H9 (cell line): ENCODE measurements around the gene PAQR7. TPM values are rescaled to one million over a fixed set of nuclear protein-coding genes. Genes with fewer than 3 reads are reported as not detected.

Experiments used
- DNase-seq: peaks from one replicate; pipeline ENCODE4 v3.0.0-alpha.2; 2017
- H2AFZ ChIP-seq: one replicate; pipeline ENCODE4 v1.6.1; 2013; ENCODE audit warnings: mild to moderate bottlenecking, low read length, control low read depth, moderate library complexity
- H2AK5ac ChIP-seq: 2 replicates; pipeline ENCODE4 v1.6.1; 2013; ENCODE audit warnings: low read length, control low read depth, mixed read lengths; ENCODE audit not compliant: insufficient read length
- H2BK120ac ChIP-seq: one replicate; pipeline ENCODE4 v1.6.1; 2013; ENCODE audit warnings: low read depth, mild to moderate bottlenecking, low read length, control low read depth, inconsistent platforms; ENCODE audit not compliant: poor library complexity, severe bottlenecking
- H2BK12ac ChIP-seq: 2 replicates; pipeline ENCODE4 v1.6.1; 2013; ENCODE audit warnings: low read length, control low read depth, mixed read lengths, low read depth; ENCODE audit not compliant: insufficient read length
- H2BK15ac ChIP-seq: 2 replicates; pipeline ENCODE4 v1.6.1; 2013; ENCODE audit warnings: low read depth, low read length, control low read depth
- H2BK20ac ChIP-seq: one replicate; pipeline ENCODE4 v1.6.1; 2013; ENCODE audit warnings: low read depth, mild to moderate bottlenecking, low read length, control low read depth, inconsistent platforms; ENCODE audit not compliant: poor library complexity, severe bottlenecking
- H2BK5ac ChIP-seq: 2 replicates; pipeline ENCODE4 v1.6.1; 2013; ENCODE audit warnings: low read length, control low read depth, mixed read lengths; ENCODE audit not compliant: insufficient read length
- H3K14ac ChIP-seq: 2 replicates; pipeline ENCODE4 v1.6.1; 2013; ENCODE audit warnings: low read length, control low read depth; ENCODE audit not compliant: insufficient read depth
- H3K18ac ChIP-seq: 2 replicates; pipeline ENCODE4 v1.6.1; 2013; ENCODE audit warnings: low read depth, mild to moderate bottlenecking, mixed read lengths, low read length, control low read depth; ENCODE audit not compliant: insufficient read length
- H3K23ac ChIP-seq: 2 replicates; pipeline ENCODE4 v1.6.1; 2013; ENCODE audit warnings: low read length, control low read depth, mixed read lengths, low read depth; ENCODE audit not compliant: insufficient read length
- H3K23me2 ChIP-seq: 2 replicates; pipeline ENCODE4 v1.6.1; 2013; ENCODE audit warnings: low read depth, mild to moderate bottlenecking, mixed read lengths, low read length, control low read depth; ENCODE audit not compliant: insufficient read length, poor library complexity, severe bottlenecking
- H3K27ac ChIP-seq: 2 replicates; pipeline ENCODE4 v1.5.1; 2013; ENCODE audit warnings: low read length, control low read depth, mixed read lengths, low read depth; ENCODE audit not compliant: insufficient read length
- H3K27me3 ChIP-seq: 2 replicates; pipeline ENCODE4 v1.6.1; 2013; ENCODE audit warnings: low read length, control low read depth, inconsistent platforms; ENCODE audit not compliant: insufficient read depth
- H3K4ac ChIP-seq: 2 replicates; pipeline ENCODE4 v1.6.1; 2013; ENCODE audit warnings: low read depth, mild to moderate bottlenecking, control low read depth, inconsistent platforms, low read length, moderate library complexity
- H3K4me1 ChIP-seq: 2 replicates; pipeline ENCODE4 v1.6.1; 2013; ENCODE audit warnings: low read length, control low read depth, inconsistent platforms; ENCODE audit not compliant: insufficient read depth
- H3K4me2 ChIP-seq: 2 replicates; pipeline ENCODE4 v1.6.1; 2013; ENCODE audit warnings: low read length, control low read depth, mixed read lengths; ENCODE audit not compliant: insufficient read length, insufficient read depth
- H3K56ac ChIP-seq: 2 replicates; pipeline ENCODE4 v1.6.1; 2013; ENCODE audit warnings: low read depth, mild to moderate bottlenecking, mixed read lengths, low read length, control low read depth; ENCODE audit not compliant: insufficient read length
- H3K79me1 ChIP-seq: 2 replicates; pipeline ENCODE4 v1.6.1; 2013; ENCODE audit warnings: low read depth, mild to moderate bottlenecking, moderate library complexity, low read length, control low read depth, inconsistent platforms; ENCODE audit not compliant: insufficient read depth, poor library complexity, severe bottlenecking
- H3K79me2 ChIP-seq: 2 replicates; pipeline ENCODE4 v1.6.1; 2013; ENCODE audit warnings: low read length, control low read depth, inconsistent platforms; ENCODE audit not compliant: insufficient read depth
- H3K9ac ChIP-seq: 2 replicates; pipeline ENCODE4 v1.6.1; 2013; ENCODE audit warnings: low read length, control low read depth, mixed read lengths; ENCODE audit not compliant: insufficient read length; ENCODE audit errors: extremely low read depth
- H3K9me3 ChIP-seq: one replicate; pipeline ENCODE4 v1.6.1; 2013; ENCODE audit warnings: low read depth, low read length, inconsistent platforms; ENCODE audit not compliant: control insufficient read depth
- H3T11ph ChIP-seq: one replicate; pipeline ENCODE4 v1.6.1; 2013; ENCODE audit warnings: mild to moderate bottlenecking, low read length, control low read depth, inconsistent platforms
- H4K20me1 ChIP-seq: one replicate; pipeline ENCODE4 v1.6.1; 2013; ENCODE audit not compliant: control insufficient read depth, insufficient read length, insufficient read depth
- H4K5ac ChIP-seq: 2 replicates; pipeline ENCODE4 v1.6.1; 2013; ENCODE audit warnings: low read depth, mild to moderate bottlenecking, mixed read lengths, low read length, control low read depth; ENCODE audit not compliant: insufficient read length
- H4K8ac ChIP-seq: replicated peaks from 2 replicates; pipeline ENCODE4 v1.6.1; 2013; ENCODE audit warnings: low read length, control low read depth, mixed read lengths, low read depth; ENCODE audit not compliant: insufficient read length
- H4K91ac ChIP-seq: 2 replicates; pipeline ENCODE4 v1.6.1; 2013; ENCODE audit warnings: low read depth, mild to moderate bottlenecking, moderate library complexity, mixed read lengths, low read length, control low read depth; ENCODE audit not compliant: insufficient read length
- H3K27ac Mint-ChIP-seq, 3 experiments: 2 replicates in 2 of 3; 3 replicates in 1 of 3; pipeline ENCODE4 v1.8.0; 2020 to 2021; ENCODE audit warnings: mixed read lengths in 3 of 3, mild to moderate bottlenecking in 1 of 3, moderate library complexity in 1 of 3
- H3K27me3 Mint-ChIP-seq: 2 replicates; pipeline ENCODE4 v1.8.0; 2021; ENCODE audit warnings: low read depth, mild to moderate bottlenecking, moderate library complexity, mixed read lengths
- H3K36me3 Mint-ChIP-seq, 3 experiments: 2 replicates in 2 of 3; 3 replicates in 1 of 3; pipeline ENCODE4 v1.8.0; 2020 to 2021; ENCODE audit warnings: low read depth in 3 of 3, mixed read lengths in 3 of 3; ENCODE audit not compliant: insufficient read depth in 1 of 3
- H3K4me1 Mint-ChIP-seq, 2 experiments: 2 replicates each; pipeline ENCODE4 v1.8.0; 2020; ENCODE audit warnings: mixed read lengths in 2 of 2
- H3K4me3 Mint-ChIP-seq, 2 experiments: 2 replicates in 1 of 2; 3 replicates in 1 of 2; pipeline ENCODE4 v1.8.0; 2020 to 2021; ENCODE audit warnings: mild to moderate bottlenecking in 2 of 2, mixed read lengths in 2 of 2, moderate library complexity in 1 of 2
- H3K9me3 Mint-ChIP-seq, 2 experiments: 2 replicates in 1 of 2; 3 replicates in 1 of 2; pipeline ENCODE4 v1.8.0; 2020; ENCODE audit warnings: mild to moderate bottlenecking in 2 of 2, mixed read lengths in 2 of 2, moderate library complexity in 1 of 2
- CTCF ChIP-seq: fragments of 200-600 bp; sonication (generic); conservative IDR thresholded peaks from 3 replicates; pipeline ENCODE4 v1.8.0; 2021; ENCODE audit warnings: antibody characterized with exemption, mild to moderate bottlenecking
- WGBS: extraction: QIAGEN DNeasy Blood & Tissue Kit; methylation state at CpG from one replicate; pipeline ENCODE4 v1.1.7; 2013; ENCODE audit warnings: missing lambda C conversion rate, low lambda C conversion rate, mixed read lengths; ENCODE audit not compliant: insufficient read length; ENCODE audit errors: extremely low coverage; 5-methylcytosine and 5-hydroxymethylcytosine counted together
- total RNA-seq: library from RNA; stranded (reverse); gene quantifications from 2 replicates; pipeline ENCODE4 v1.2.1, GENCODE V29; 2021

The PAQR7 gene
- total RNA-seq, 1 experiment from 2014 or later = 6.3 TPM

GRCh38 chr1:25828491-25828890 is 47.0 kb downstream of the PAQR7 start:
- no peak overlapping the region for H4K5ac ChIP-seq
- no peaks in the 10 kb centered on the region for H3K79me1 ChIP-seq
- H3K4ac ChIP-seq = no peak overlapping the region
- no peak overlapping the region for H3K23ac ChIP-seq
- Mint-ChIP-seq H3K36me3 (peaks cover 11 to 65% (median 56%) of the 10 kb centered on the region in 3 experiments; a peak in 6 of 7 replicates), H3K4me3 (no peak overlapping the region), H3K27ac (no peak overlapping the region), H3K27me3 (no peaks in the 10 kb centered on the region; the same call in 1 of the 2 replicates), H3K9me3 (no peaks in the 10 kb centered on the region), H3K4me1 (no peaks in the 10 kb centered on the region)
- no peak overlapping the region for H3K56ac ChIP-seq
- DNase-seq = no peak
- H3T11ph ChIP-seq = no peak overlapping the region
- H2AK5ac ChIP-seq = no peak overlapping the region
- TF ChIP-seq CTCF = no peak
- H3K4me1 ChIP-seq = no peaks in the 10 kb centered on the region
- no peak overlapping the region for H2BK5ac ChIP-seq
- no peak overlapping the region for H3K9ac ChIP-seq
- no peak overlapping the region for H2BK20ac ChIP-seq
- H3K79me2 ChIP-seq = no peaks in the 10 kb centered on the region
- H2BK120ac ChIP-seq = no peak overlapping the region
- no peaks in the 10 kb centered on the region for H3K23me2 ChIP-seq
- H2BK12ac ChIP-seq = no peak overlapping the region
- no peak overlapping the region for H3K14ac ChIP-seq
- H2BK15ac ChIP-seq = no peak overlapping the region
- no peak overlapping the region for H3K18ac ChIP-seq
- no peak overlapping the region for H3K4me2 ChIP-seq
- no peaks in the 10 kb centered on the region for H3K27me3 ChIP-seq
- no peak overlapping the region for H4K91ac ChIP-seq
- no peak overlapping the region for H4K8ac ChIP-seq
- WGBS = no CpG with 5 or more reads among the region's 3 CpGs
- H2AFZ ChIP-seq = no peak overlapping the region
- H4K20me1 ChIP-seq = no peaks in the 10 kb centered on the region
- no peak overlapping the region for H3K27ac ChIP-seq
- no peaks in the 10 kb centered on the region for H3K9me3 ChIP-seq
